HuH-7.5 (cell line): ENCODE measurements around the gene EDA2R.

Experiments used
- DNase-seq: peaks from one replicate; pipeline ENCODE4 v3.0.0; 2011; ENCODE audit warnings: low spot score

Gene EDA2R

GRCh38 chrX:66638591-66639500, at the start of gene EDA2R:
EDA2R (minus strand) TSS chrX:66639078; CDS start chrX:66616020, 23,058 bp downstream.
- no peak for DNase-seq

DNA sequence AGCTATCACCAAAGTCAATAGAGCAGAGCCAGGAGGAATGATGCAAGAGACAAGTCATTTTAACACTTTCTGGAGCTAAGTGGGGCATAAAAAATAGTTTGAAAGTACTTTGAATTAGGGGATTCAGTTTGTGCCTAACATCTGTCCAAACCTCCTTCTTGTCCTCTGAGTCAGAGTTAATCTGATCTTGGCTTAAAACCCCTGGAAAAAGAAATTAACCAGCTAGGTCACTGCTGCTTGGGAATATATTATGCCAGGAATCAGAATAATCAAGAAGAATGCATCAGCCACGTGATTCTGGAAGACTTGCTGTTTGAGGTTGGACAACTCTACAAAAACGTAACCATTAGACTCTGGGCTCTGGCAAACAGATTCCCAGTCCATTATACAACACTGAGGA, 45.3 kb upstream of the EDA2R start:
- no peak for DNase-seq

GRCh38 chrX:66680451-66680850, 41.6 kb upstream of the EDA2R start:
- no peak for DNase-seq

DNA sequence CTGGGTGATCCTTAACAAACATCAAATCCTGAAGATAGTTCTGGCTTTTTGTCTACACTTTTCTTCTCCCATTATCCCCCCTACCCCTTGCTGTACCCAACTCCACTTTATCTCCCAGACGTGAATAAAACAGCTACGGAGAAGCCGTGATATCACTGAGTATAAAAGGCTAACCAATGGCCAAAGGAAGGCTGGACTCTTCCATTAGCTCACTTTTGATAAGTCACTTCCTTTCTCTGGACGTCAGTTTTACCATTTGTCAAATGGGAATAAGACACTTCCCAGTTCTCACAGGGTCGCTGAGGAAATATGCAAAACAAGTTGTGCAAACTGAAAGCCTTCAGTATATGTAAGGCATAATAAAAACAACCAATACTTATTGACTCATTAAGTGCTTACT, 38.6 kb upstream of the EDA2R start:
- no peak for DNase-seq

GRCh38 chrX:66676990-66677389, 38.1 kb upstream of the EDA2R start:
- no peak for DNase-seq

- DNase-seq = no peak
These were observed 37.5 kb upstream of the EDA2R start for GRCh38 chrX:66676413-66676812.

- DNase-seq = no peak
These were observed 36.7 kb upstream of the EDA2R start for GRCh38 chrX:66675541-66675940.

GRCh38 chrX:66674506-66674905, 35.6 kb upstream of the EDA2R start:
- DNase-seq = no peak

GRCh38 chrX:66672106-66672505, 33.2 kb upstream of the EDA2R start:
- DNase-seq = no peak

DNA sequence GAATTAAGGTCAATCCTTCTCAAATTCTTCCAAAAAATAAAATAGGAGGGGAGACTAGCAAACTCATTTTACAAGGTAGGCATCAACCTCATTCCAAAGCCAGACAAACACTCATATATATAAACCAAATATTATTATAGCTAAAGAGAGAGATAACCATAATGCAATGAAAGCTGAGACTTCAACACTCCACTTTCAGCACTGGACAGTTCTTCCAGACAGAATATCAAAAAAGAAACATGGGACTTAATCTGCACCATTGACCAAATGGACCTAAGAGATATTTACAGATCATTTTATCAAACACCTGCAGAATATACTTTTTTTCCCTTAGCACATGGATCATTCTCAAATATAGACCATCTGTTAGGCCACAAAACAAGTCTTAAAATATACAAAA, 15.5 kb upstream of the EDA2R start:
- no peak for DNase-seq

DNA sequence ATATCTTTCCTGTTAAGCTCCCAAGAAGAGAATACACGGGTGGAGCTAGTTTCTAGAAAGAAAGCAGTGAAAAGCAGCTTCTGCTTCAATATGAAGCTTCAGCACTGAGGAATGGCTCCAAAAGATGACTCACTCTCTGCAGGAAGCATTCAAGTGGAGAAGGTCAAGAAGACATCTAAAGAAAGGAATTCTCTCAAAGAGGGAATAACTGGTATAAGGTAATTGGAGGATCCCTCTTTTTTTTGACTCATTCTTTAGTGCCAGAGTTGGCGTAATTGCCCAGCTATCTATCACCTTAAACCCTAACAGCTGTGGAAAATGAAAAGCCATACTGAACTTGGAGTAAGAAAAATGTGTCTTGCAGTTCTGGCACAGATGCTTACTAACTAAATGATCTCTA, 3.5 kb downstream of the EDA2R start:
- no peak for DNase-seq

- no peak for DNase-seq
These were observed 4.6 kb downstream of the EDA2R start for GRCh38 chrX:66634272-66634671.

DNA sequence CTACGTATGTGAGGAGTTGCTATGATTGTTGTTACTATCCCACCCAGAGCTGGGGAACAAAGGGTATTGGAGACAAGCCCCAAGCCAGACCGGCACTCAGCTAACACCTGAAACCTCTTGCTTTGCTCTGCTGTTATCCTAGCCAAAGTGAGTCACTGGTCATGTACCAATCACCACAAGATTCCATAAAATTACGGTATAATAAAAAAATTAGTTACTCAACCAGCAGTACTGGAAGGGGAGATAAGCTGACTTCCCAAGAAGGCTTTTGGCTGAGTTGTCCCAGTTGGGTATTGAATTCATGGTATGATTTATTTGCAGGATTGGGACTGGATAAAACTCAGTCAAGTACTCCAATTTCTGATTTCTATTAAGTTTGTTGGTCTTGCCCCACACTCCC, 5.3 kb downstream of the EDA2R start:
- DNase-seq = no peak

GRCh38 chrX:66632981-66633380, 5.9 kb downstream of the EDA2R start:
- no peak for DNase-seq

GRCh38 chrX:66632473-66632872, 6.4 kb downstream of the EDA2R start:
- DNase-seq = no peak

GRCh38 chrX:66625525-66625924, 13.4 kb downstream of the EDA2R start:
- no peak for DNase-seq

DNA sequence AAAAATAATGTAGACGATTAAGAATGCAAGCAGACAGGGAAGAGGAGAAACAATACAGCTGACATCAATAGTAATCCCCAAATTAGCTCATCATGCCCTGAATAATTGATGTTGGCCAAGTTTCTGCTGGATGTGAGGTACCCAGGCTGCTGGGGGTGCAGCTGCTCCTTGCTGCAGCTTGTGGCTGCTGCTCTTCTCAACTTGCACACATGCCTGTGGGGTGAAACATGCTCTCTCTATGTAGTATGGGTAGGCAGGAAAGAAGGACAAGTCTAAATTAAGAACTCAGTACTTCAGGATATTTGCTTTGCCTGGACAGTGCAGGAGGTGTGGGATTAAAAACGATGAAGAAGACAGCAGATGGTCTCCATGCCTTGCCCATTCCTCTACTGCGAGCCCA, 16.7 kb downstream of the EDA2R start:
- no peak for DNase-seq

DNA sequence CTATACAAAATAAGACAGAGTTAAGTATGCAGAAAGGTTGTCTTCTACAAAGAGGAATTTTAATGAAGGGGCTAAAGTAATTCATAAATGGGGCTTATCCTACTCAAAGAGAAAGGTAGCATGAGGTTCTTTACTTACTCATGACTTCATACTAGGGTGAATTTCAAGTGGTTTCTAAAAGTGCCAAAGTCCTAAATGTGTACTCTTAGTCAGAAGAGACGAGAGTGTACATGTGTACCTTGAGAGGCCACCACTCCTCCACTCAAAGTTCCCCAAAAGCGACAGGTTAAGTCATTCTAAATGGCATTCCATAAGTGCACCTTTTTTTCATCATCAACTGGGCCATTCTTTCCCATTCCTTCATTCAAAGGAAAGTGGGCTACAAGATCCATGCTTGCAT, 21.9 kb downstream of the EDA2R start:
- no peak for DNase-seq

- DNase-seq = no peak
These were observed 36.4 kb downstream of the EDA2R start for GRCh38 chrX:66602381-66602938.

- DNase-seq = no peak
These were observed 37.4 kb downstream of the EDA2R start for GRCh38 chrX:66601522-66601921.

DNA sequence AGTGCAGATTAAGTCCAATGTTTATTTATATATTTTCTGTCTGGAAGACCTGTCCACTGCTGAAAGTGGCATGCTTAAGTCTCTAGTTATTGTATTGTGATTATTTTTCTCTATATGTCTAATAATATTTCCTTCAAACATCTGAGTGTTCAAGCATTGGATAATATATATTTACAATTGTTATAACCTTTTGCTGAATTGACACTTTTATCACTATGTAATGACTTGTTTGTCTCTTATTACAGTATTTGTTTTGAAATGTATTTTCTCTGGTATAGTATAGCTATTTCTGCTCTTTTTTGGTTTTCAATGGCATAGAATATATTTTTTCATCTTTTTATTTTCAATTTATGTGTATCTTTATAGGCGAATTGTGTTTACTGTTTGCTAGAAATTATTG, 59.7 kb downstream of the EDA2R start:
- no peak for DNase-seq

DNA sequence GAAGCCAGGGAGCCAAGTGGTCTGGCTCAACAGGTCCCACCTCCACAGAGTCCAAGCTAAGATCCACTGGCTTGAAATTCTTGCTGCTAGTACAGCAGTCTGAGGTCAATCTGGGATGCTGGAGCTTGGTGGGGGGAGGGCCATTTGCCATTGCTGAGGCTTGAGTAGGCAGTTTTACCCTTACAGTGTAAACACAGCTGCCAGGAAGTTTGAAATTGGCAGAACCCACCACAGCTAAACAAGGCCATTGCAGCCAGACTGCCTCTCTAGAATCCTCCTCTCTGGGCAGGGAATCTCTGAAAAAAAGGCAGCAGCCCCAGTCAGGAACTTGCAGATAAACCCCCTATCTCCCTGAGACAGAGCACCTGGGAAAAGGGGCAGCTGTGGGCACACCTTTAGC, 84.9 kb downstream of the EDA2R start:
- DNase-seq = no peak

- DNase-seq = no peak
These were observed 91.0 kb downstream of the EDA2R start for GRCh38 chrX:66547847-66548369.
